SK-N-SH (cell line): Measurements from ENCODE around the gene SLC13A4. TPM values are rescaled to one million over a fixed set of nuclear protein-coding genes. Genes with fewer than 3 reads are reported as not detected.

Experiments used
- CTCF ChIA-PET: fragments of 300-600, 350-600 bp; formaldehyde crosslinking; extraction: SDS; loops from one replicate; lab custom pipeline; 2021; lab: Yijun Ruan, JAX
- POLR2A ChIA-PET: fragments of 350-600 bp; sonication (Branson Sonifier 250); formaldehyde crosslinking; extraction: SDS; loops from one replicate; lab custom pipeline; 2020; ENCODE audit warnings: antibody characterized with exemption, inconsistent platforms; lab: Yijun Ruan, JAX
- DNase-seq: peaks from one replicate; pipeline ENCODE4 v3.0.0; 2012
- H2AFZ ChIP-seq: fragments of 200-600 bp; sonication (generic); 2 replicates; pipeline ENCODE4 v1.8.1; 2016; ENCODE audit warnings: antibody characterized with exemption, mild to moderate bottlenecking, low read depth
- H3F3A ChIP-seq: fragments of 200-600 bp; sonication (generic); replicated peaks from 2 replicates; pipeline ENCODE3; 2016; ENCODE audit warnings: antibody characterized with exemption, mild to moderate bottlenecking; ENCODE audit not compliant: insufficient read depth
- H3K27ac ChIP-seq, 2 experiments: fragments of 200-500 bp in 1 of 2; fragments of 200-600 bp in 1 of 2; sonication (Bioruptor generic) in 1 of 2; sonication (generic), shearing (Covaris generic) in 1 of 2; 2 replicates each; pipeline versions ENCODE4 v1.5.1 to v1.6.1; 2014 to 2016; ENCODE audit warnings: low read depth in 2 of 2, inconsistent platforms in 1 of 2, low read length in 1 of 2, mild to moderate bottlenecking in 1 of 2, mixed read lengths in 1 of 2
- H3K27me3 ChIP-seq: fragments of 200-600 bp; sonication (generic), shearing (Covaris generic); 2 replicates; pipeline ENCODE4 v1.6.1; 2016; ENCODE audit warnings: mixed run types; ENCODE audit not compliant: insufficient read depth
- H3K36me3 ChIP-seq, 2 experiments: fragments of 200-500 bp in 1 of 2; fragments of 200-600 bp in 1 of 2; sonication (Bioruptor generic) in 1 of 2; sonication (generic) in 1 of 2; replicated peaks in 1 of 2; 2 replicates each; pipeline versions ENCODE3 to v1.5.1; 2014 to 2016; ENCODE audit warnings: low read length in 1 of 2, mild to moderate bottlenecking in 1 of 2; ENCODE audit not compliant: insufficient read depth in 2 of 2, control insufficient read depth in 1 of 2
- H3K4me1 ChIP-seq, 2 experiments: fragments of 200-500 bp in 1 of 2; fragments of 200-600 bp in 1 of 2; sonication (Bioruptor generic) in 1 of 2; sonication (generic), shearing (Covaris generic) in 1 of 2; 2 replicates each; pipeline versions ENCODE4 v1.5.1 to v1.6.1; 2014 to 2016; ENCODE audit warnings: low read depth in 1 of 2, low read length in 1 of 2, mixed run types in 1 of 2; ENCODE audit not compliant: insufficient read depth in 2 of 2, control insufficient read depth in 1 of 2
- H3K4me2 ChIP-seq: fragments of 200-600 bp; sonication (generic), shearing (Covaris generic); 2 replicates; pipeline ENCODE4 v1.6.1; 2017; ENCODE audit warnings: mixed run types
- H3K4me3 ChIP-seq, 2 experiments: fragments of 200-500 bp in 1 of 2; fragments of 200-600 bp in 1 of 2; sonication (Bioruptor generic) in 1 of 2; sonication (generic), shearing (Covaris generic) in 1 of 2; 2 replicates each; pipeline versions ENCODE4 v1.5.1 to v1.8.1; 2014 to 2016; ENCODE audit warnings: low read depth in 2 of 2, inconsistent platforms in 1 of 2, low read length in 1 of 2, mild to moderate bottlenecking in 1 of 2, mixed read lengths in 1 of 2, moderate library complexity in 1 of 2
- H3K79me2 ChIP-seq: fragments of 200-600 bp; sonication (generic); 2 replicates; pipeline ENCODE4 v1.8.1; 2017; ENCODE audit warnings: mild to moderate bottlenecking; ENCODE audit not compliant: insufficient read depth
- H3K9ac ChIP-seq: fragments of 200-600 bp; sonication (generic); 2 replicates; pipeline ENCODE4 v1.6.1; 2017; ENCODE audit warnings: mixed run types
- H3K9me2 ChIP-seq: fragments of 200-600 bp; sonication (generic); 2 replicates; pipeline ENCODE4 v1.6.1; 2017; ENCODE audit warnings: mixed run types
- H3K9me3 ChIP-seq: fragments of 200-600 bp; sonication (generic); 2 replicates; pipeline ENCODE4 v1.6.1; 2017; ENCODE audit warnings: mixed run types, mild to moderate bottlenecking, moderate library complexity
- H4K20me1 ChIP-seq: fragments of 200-600 bp; sonication (generic); 2 replicates; pipeline ENCODE4 v1.6.1; 2017; ENCODE audit warnings: mild to moderate bottlenecking, mixed run types; ENCODE audit not compliant: insufficient read depth
- ELF1 ChIP-seq: IDR thresholded peaks from 2 replicates; pipeline ENCODE4 v1.4.0; 2012
- EZH2phosphoT487 ChIP-seq: fragments of 200-600 bp; sonication (generic); IDR thresholded peaks from 2 replicates; pipeline ENCODE4 v1.6.1; 2017; ENCODE audit warnings: low read depth, mixed run types, mild to moderate bottlenecking, antibody characterized with exemption, moderate library complexity, borderline replicate concordance
- FOXM1 ChIP-seq: IDR thresholded peaks from 2 replicates; pipeline ENCODE4 v1.4.0; 2012; ENCODE audit warnings: low read depth, mild to moderate bottlenecking
- MEF2A ChIP-seq: IDR thresholded peaks from 2 replicates; pipeline ENCODE4 v1.4.0; 2012; ENCODE audit warnings: low read depth, borderline replicate concordance
- MXI1 ChIP-seq: IDR thresholded peaks from 2 replicates; pipeline ENCODE4 v1.6.1; 2012; ENCODE audit warnings: mild to moderate bottlenecking, low read depth, low read length, improper control_type of control experiment
- NFIC ChIP-seq: IDR thresholded peaks from 2 replicates; pipeline ENCODE4 v1.4.0; 2012; ENCODE audit warnings: borderline replicate concordance
- NRF1 ChIP-seq: IDR thresholded peaks from 2 replicates; pipeline ENCODE4 v1.6.1; 2012; ENCODE audit warnings: low read depth, mild to moderate bottlenecking, low read length
- RAD21 ChIP-seq: IDR thresholded peaks from 2 replicates; pipeline ENCODE4 v1.6.1; 2012; ENCODE audit warnings: mild to moderate bottlenecking, low read length
- RFX5 ChIP-seq: IDR thresholded peaks from 2 replicates; pipeline ENCODE4 v1.6.1; 2012; ENCODE audit warnings: mild to moderate bottlenecking, improper control_type of control experiment, low read length
- SIN3A ChIP-seq: IDR thresholded peaks from 2 replicates; pipeline ENCODE4 v1.6.1; 2012; ENCODE audit warnings: low read depth, mild to moderate bottlenecking, low read length, moderate library complexity, borderline replicate concordance
- SMC3 ChIP-seq: IDR thresholded peaks from 2 replicates; pipeline ENCODE4 v1.6.1; 2012; ENCODE audit warnings: low read depth, low read length, improper control_type of control experiment
- YY1 ChIP-seq: IDR thresholded peaks from 2 replicates; pipeline ENCODE4 v1.4.0; 2012; ENCODE audit warnings: low read depth, mild to moderate bottlenecking
- WGBS: methylation state at CpG from one replicate; pipeline ENCODE4 v1.1.6; 2017; ENCODE audit warnings: low lambda C conversion rate; 5-methylcytosine and 5-hydroxymethylcytosine counted together
- polyA plus RNA-seq, 3 experiments: library from polyadenylated mRNA; depleted of rRNA; stranded (reverse); fragments of >200 nt; gene quantifications; 2 replicates each; pipeline ENCODE4 v1.2.3, GENCODE V29; 2012
- TF ChIP-seq, protein P1 (sequence below): IDR thresholded peaks from 2 replicates; pipeline ENCODE4; 2012
- TF ChIP-seq, protein P2 (sequence below): fragments of 200-600 bp; sonication (generic); IDR thresholded peaks from 2 replicates; pipeline ENCODE4 v1.6.1; 2017; ENCODE audit warnings: antibody characterized with exemption, mild to moderate bottlenecking, moderate library complexity

The SLC13A4 gene
- polyA plus RNA-seq, 1 of the 3 experiments (the other 2 are of a cell fraction) = 0.30 TPM

DNA sequence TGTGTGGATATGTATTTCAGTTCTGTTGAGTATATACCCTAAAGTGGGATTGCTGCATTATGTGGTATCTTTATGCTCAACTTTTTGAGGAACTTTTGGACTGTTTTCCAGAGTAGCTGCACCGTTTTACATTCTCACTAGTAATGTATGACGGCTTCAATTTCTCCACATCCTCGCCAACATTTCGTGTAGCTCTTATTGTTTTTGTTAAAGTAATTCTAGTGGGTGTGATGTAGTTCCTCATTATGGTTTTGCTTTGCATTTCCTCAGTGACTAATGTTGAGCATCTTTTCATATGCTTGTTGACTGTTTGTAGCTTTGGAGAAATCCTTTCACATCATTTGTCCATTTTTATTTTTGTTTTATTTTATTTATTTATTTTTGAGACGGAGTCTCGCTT lies 61.1 kb downstream of the SLC13A4 start:
- Histone ChIP-seq H3K27me3 (no peaks in the 10 kb centered on the region), H4K20me1 (peaks cover 36% of the 10 kb centered on the region; the same call in 1 of the 2 replicates), H3K9ac (no peak overlapping the region), H3K4me3 (no peak overlapping the region), H3K36me3 (peaks cover 0 to 41% of the 10 kb centered on the region in 2 experiments), H3K27ac (no peak overlapping the region), H3K79me2 (peaks cover 95% of the 10 kb centered on the region), H3K4me2 (no peak overlapping the region), H2AFZ (no peak overlapping the region), H3K9me2 (no peaks in the 10 kb centered on the region), H3K4me1 (peaks cover 9 to 25% of the 10 kb centered on the region in 2 experiments), H3K9me3 (no peaks in the 10 kb centered on the region), H3F3A (peaks cover 48% of the 10 kb centered on the region)
- WGBS = 95% methylated on average over 6 of the region's 6 CpGs
- CTCF ChIA-PET = interaction anchor here (0.9 to 12.8 kb wide), 4 partner anchors 10 to 46 kb away, joined by 3 to 154 read pairs (median 4); no protein-coding TSS in a partner anchor
- no peak for DNase-seq
- TF ChIP-seq MXI1 (no peak), RAD21 (no peak), FOXM1 (no peak), MEF2A (no peak), EZH2phosphoT487 (no peak), SMC3 (no peak), NFIC (no peak), RFX5 (no peak), NRF1 (no peak), SIN3A (no peak), YY1 (no peak)
- TF ChIP-seq, protein P1, sequence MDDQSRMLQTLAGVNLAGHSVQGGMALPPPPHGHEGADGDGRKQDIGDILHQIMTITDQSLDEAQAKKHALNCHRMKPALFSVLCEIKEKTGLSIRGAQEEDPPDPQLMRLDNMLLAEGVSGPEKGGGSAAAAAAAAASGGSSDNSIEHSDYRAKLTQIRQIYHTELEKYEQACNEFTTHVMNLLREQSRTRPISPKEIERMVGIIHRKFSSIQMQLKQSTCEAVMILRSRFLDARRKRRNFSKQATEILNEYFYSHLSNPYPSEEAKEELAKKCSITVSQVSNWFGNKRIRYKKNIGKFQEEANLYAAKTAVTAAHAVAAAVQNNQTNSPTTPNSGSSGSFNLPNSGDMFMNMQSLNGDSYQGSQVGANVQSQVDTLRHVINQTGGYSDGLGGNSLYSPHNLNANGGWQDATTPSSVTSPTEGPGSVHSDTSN = no peak
- TF ChIP-seq, protein P2, sequence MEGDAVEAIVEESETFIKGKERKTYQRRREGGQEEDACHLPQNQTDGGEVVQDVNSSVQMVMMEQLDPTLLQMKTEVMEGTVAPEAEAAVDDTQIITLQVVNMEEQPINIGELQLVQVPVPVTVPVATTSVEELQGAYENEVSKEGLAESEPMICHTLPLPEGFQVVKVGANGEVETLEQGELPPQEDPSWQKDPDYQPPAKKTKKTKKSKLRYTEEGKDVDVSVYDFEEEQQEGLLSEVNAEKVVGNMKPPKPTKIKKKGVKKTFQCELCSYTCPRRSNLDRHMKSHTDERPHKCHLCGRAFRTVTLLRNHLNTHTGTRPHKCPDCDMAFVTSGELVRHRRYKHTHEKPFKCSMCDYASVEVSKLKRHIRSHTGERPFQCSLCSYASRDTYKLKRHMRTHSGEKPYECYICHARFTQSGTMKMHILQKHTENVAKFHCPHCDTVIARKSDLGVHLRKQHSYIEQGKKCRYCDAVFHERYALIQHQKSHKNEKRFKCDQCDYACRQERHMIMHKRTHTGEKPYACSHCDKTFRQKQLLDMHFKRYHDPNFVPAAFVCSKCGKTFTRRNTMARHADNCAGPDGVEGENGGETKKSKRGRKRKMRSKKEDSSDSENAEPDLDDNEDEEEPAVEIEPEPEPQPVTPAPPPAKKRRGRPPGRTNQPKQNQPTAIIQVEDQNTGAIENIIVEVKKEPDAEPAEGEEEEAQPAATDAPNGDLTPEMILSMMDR = no peak
- POLR2A ChIA-PET = no interaction called here

DNA sequence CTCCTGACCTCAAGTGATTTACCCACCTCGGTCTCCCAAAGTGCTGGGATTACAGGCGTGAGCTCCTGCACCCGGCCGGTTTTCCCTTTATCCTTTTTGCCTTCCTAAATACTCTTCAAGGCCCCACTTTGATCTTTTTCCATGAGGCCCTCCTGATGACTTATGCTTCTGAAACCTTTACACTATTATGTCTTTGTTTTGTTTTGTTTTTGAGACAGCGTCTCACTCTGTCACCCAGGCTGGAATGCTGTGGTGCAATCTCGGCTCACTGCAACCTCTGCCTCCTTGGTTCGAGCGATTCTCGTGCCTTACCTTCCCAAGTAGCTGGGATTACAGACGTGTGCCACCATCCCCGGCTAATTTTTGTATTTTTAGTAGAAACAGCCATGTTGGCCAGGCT lies 61.8 kb downstream of the SLC13A4 start:
- H3F3A ChIP-seq = peaks cover 53% of the 10 kb centered on the region
- 95% methylated on average over 11 of the region's 11 CpGs for WGBS
- CTCF ChIA-PET = interaction anchor here (0.9 to 12.8 kb wide), 6 partner anchors 8 to 46 kb away, joined by 3 to 154 read pairs (median 4); no protein-coding TSS in a partner anchor
- TF ChIP-seq, protein P2 = no peak
- no peak for TF ChIP-seq ELF1
- H3K9me2 ChIP-seq = no peaks in the 10 kb centered on the region
- peaks cover 33% of the 10 kb centered on the region; the same call in 1 of the 2 replicates for H4K20me1 ChIP-seq
- H3K9ac ChIP-seq = no peak overlapping the region
- no peak for DNase-seq
- no peak overlapping the region for H2AFZ ChIP-seq
- peaks cover 0 to 41% of the 10 kb centered on the region in 2 experiments for H3K36me3 ChIP-seq
- no peak overlapping the region for H3K4me3 ChIP-seq
- H3K79me2 ChIP-seq = peaks cover 88% of the 10 kb centered on the region
- H3K9me3 ChIP-seq = no peaks in the 10 kb centered on the region
- H3K4me2 ChIP-seq = no peak overlapping the region
- no peaks in the 10 kb centered on the region for H3K27me3 ChIP-seq
- H3K4me1 ChIP-seq = peaks cover 14 to 26% of the 10 kb centered on the region in 2 experiments
- POLR2A ChIA-PET = no interaction called here
- H3K27ac ChIP-seq = no peak overlapping the region
